Dermis microvascular lymphatic vessel endothelial cell (primary cell): ENCODE results near the gene KRTAP4-5. TPM values are rescaled to one million over a fixed set of nuclear protein-coding genes. Genes with fewer than 3 reads are reported as not detected.
A peak's percentile ranks its signal among the peaks of the same experiment; 100 is the strongest.
"Not testable (repeated sequence)": the region's sequence is repeated elsewhere in the genome, so short reads cannot be mapped to it uniquely, and the experiment has no call there.

ENCODE experiments used
- DNase-seq, 2 donors: peaks; one replicate each; pipeline versions ENCODE4 v3.0.0 to v3.0.0-alpha.2; 2010; ENCODE audit warnings: low read depth in 2 of 2
- total RNA-seq: library from RNA; depleted of rRNA; stranded (reverse); fragments of >200 nt; gene quantifications from 2 replicates; pipeline ENCODE4 v1.2.1, GENCODE V29; 2014

KRTAP4-5 gene
- total RNA-seq, 1 donor from 2014 or later: not detected

- not testable (repeated sequence) for DNase-seq
Measured at GRCh38 chr17:41108728-41109386, 40.8 kb downstream of the KRTAP4-5 start.

GRCh38 chr17:41107941-41108450, 41.6 kb downstream of the KRTAP4-5 start:
- DNase-seq: no peak

- DNase-seq: not testable (repeated sequence)
Measured at GRCh38 chr17:41105347-41105746, 44.3 kb downstream of the KRTAP4-5 start, which contains the start of gene KRTAP4-9. Gene KRTAP4-9 (plus strand): TSS chr17:41105389. CDS start chr17:41105389, 0 bp downstream.

GRCh38 chr17:41104386-41105038, 45.1 kb downstream of the KRTAP4-5 start:
- not testable (repeated sequence) for DNase-seq

DNA sequence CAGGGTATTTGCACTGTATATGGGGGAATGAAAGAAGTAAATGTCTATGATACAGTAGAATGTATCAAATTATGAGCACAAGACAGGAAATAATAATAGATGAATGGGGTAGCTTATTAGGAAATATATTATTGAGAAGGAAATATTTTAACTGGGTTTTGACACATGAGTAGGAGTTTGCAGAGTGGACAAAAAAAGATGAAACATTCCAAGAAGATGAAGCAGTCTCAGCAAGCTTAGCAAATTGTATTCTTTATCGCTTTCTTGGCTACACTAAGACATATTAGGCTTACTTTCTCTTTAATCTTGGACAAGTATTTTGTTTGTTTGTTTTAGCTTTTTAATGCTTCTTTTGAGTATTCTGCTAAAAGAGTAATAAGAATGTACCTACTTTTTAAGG, 45.7 kb downstream of the KRTAP4-5 start:
- DNase-seq: no peak

DNA sequence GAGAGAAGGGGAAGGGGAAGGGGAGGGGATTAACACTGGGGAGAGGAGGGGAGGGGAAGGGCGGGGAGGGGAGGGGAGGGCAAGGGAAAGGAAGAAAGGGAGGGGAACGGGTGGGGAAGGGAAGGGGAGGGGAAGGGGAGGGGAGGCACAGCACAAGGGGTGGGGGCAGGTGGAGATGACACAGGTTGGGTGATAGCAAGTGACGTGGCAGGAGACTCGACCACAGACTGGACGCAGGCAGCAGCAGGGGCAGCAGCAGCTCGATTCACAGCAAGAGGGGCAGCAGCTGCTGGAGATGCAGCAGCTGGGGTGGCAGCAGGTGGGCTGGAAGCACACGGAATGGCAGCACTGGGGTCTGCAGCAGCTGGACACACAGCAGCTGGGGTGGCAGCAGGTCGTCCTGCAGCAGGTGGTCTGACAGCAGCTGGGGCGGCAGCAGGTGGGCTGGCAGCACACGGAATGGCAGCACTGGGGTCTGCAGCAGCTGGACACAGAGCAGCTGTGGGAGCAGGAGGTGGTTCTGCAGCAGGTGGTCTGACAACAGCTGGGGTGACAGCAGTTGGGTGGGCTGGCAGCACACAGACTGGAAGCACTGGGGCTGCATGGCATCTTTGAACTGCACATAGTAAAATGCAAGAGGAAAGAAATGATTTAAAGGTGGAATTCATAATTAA, 47.9 kb downstream of the KRTAP4-5 start, which contains the start of gene KRTAP4-16:
Gene KRTAP4-16 (minus strand): TSS at position 624 of the 674 bp plus-strand sequence. CDS start 0 bp downstream, at position 624.
- DNase-seq: no peak

- DNase-seq: peak in 1 of 2 donors; percentile 64
Measured at GRCh38 chr17:41099682-41100480, 49.7 kb downstream of the KRTAP4-5 start.

Other genes with a start within 250 kb of the KRTAP4-5 start
- 2.1 TPM in 1 of 2 replicates, not detected in the other for gene KRT23, start 212.2 kb downstream of the KRTAP4-5 start, total RNA-seq
- not detected in 2 replicates for gene KRT39, start 182.9 kb downstream of the KRTAP4-5 start, total RNA-seq
- gene KRT40, start 165.5 kb downstream of the KRTAP4-5 start, total RNA-seq: not detected in 2 replicates
- not detected in 2 replicates for gene KRTAP3-3, start 155.7 kb downstream of the KRTAP4-5 start, total RNA-seq
- gene KRTAP3-2, start 149.9 kb downstream of the KRTAP4-5 start, total RNA-seq: not detected in 2 replicates
- not detected in 2 replicates for gene KRTAP3-1, start 140.7 kb downstream of the KRTAP4-5 start, total RNA-seq
- not detected in 2 replicates for gene KRTAP1-5, start 122.6 kb downstream of the KRTAP4-5 start, total RNA-seq
- not detected in 2 replicates for gene KRTAP1-4, start 119.6 kb downstream of the KRTAP4-5 start, total RNA-seq
- not detected in 2 replicates for gene KRTAP1-3, start 115.0 kb downstream of the KRTAP4-5 start, total RNA-seq
- gene KRTAP1-1, start 108.4 kb downstream of the KRTAP4-5 start, total RNA-seq: not detected in 2 replicates
- gene KRTAP2-1, start 102.5 kb downstream of the KRTAP4-5 start, total RNA-seq: not detected in 2 replicates
- not detected in 2 replicates for gene KRTAP2-2, start 94.6 kb downstream of the KRTAP4-5 start, total RNA-seq
- gene KRTAP2-3, start 89.7 kb downstream of the KRTAP4-5 start, total RNA-seq: not detected in 2 replicates
- not detected in 2 replicates for gene KRTAP2-4, start 83.9 kb downstream of the KRTAP4-5 start, total RNA-seq
- gene KRTAP4-7, start 65.7 kb downstream of the KRTAP4-5 start, total RNA-seq: not detected in 2 replicates
- gene KRTAP4-8, start 51.7 kb downstream of the KRTAP4-5 start, total RNA-seq: not detected in 2 replicates
- not detected in 2 replicates for gene KRTAP4-16, start 47.6 kb downstream of the KRTAP4-5 start, total RNA-seq
- gene KRTAP4-9, start 44.4 kb downstream of the KRTAP4-5 start, total RNA-seq: not detected in 2 replicates
- not detected in 2 replicates for gene KRTAP4-11, start 31.5 kb downstream of the KRTAP4-5 start, total RNA-seq
- gene KRTAP4-12, start 25.6 kb downstream of the KRTAP4-5 start, total RNA-seq: not detected in 2 replicates
- gene KRTAP4-6, start 9.3 kb downstream of the KRTAP4-5 start, total RNA-seq: not detected in 2 replicates
- gene KRTAP4-4, start 10.9 kb upstream of the KRTAP4-5 start, total RNA-seq: not detected in 2 replicates
- gene KRTAP4-3, start 18.4 kb upstream of the KRTAP4-5 start, total RNA-seq: not detected in 2 replicates
- gene KRTAP4-2, start 28.4 kb upstream of the KRTAP4-5 start, total RNA-seq: not detected in 2 replicates
- gene KRTAP4-1, start 35.1 kb upstream of the KRTAP4-5 start, total RNA-seq: not detected in 2 replicates
- gene KRTAP9-1, start 40.1 kb upstream of the KRTAP4-5 start, total RNA-seq: not detected in 2 replicates
- gene KRTAP9-2, start 76.8 kb upstream of the KRTAP4-5 start, total RNA-seq: not detected in 2 replicates
- gene KRTAP9-3, start 82.6 kb upstream of the KRTAP4-5 start, total RNA-seq: not detected in 2 replicates
- not detected in 2 replicates for gene KRTAP9-8, start 88.2 kb upstream of the KRTAP4-5 start, total RNA-seq
- not detected in 2 replicates for gene KRTAP9-4, start 99.9 kb upstream of the KRTAP4-5 start, total RNA-seq
- gene KRTAP9-9, start 105.6 kb upstream of the KRTAP4-5 start, total RNA-seq: not detected in 2 replicates
- gene KRTAP9-6, start 115.6 kb upstream of the KRTAP4-5 start, total RNA-seq: not detected in 2 replicates
- gene KRTAP9-7, start 125.9 kb upstream of the KRTAP4-5 start, total RNA-seq: not detected in 2 replicates
- gene KRTAP29-1, start 153.0 kb upstream of the KRTAP4-5 start, total RNA-seq: not detected in 2 replicates
- not detected in 2 replicates for gene KRTAP16-1, start 159.5 kb upstream of the KRTAP4-5 start, total RNA-seq
- gene KRTAP17-1, start 165.9 kb upstream of the KRTAP4-5 start, total RNA-seq: not detected in 2 replicates
- not detected in 2 replicates for gene KRT33A, start 201.0 kb upstream of the KRTAP4-5 start, total RNA-seq
- not detected in 2 replicates for gene KRT33B, start 220.0 kb upstream of the KRTAP4-5 start, total RNA-seq
- gene KRT34, start 232.5 kb upstream of the KRTAP4-5 start, total RNA-seq: under 0.01 TPM in 1 of 2 replicates, not detected in the other
- gene KRT31, start 247.8 kb upstream of the KRTAP4-5 start, total RNA-seq: not detected in 2 replicates